NCI-H2227 treated with DMSO at 0.1 percent for 48 hours (cell line): ENCODE results near the gene BLMH.
"Not testable (repeated sequence)": the region's sequence is repeated elsewhere in the genome, so short reads cannot be mapped to it uniquely, and the experiment has no call there.

Experiments used
- DNase-seq: peaks from one replicate; lab custom pipeline; 2025; lab: John Stamatoyannopoulos, UW

BLMH gene

GRCh38 chr17:30249460-30249859, 42.3 kb downstream of the BLMH start:
- DNase-seq = no peak

- DNase-seq = no peak
Measured at GRCh38 chr17:30248786-30249185, 43.0 kb downstream of the BLMH start.

GRCh38 chr17:30246460-30246859, 45.3 kb downstream of the BLMH start:
- no peak for DNase-seq

- DNase-seq = no peak
Measured at GRCh38 chr17:30244853-30245385, 46.8 kb downstream of the BLMH start.

- DNase-seq = no peak
Measured at GRCh38 chr17:30243568-30243967, 48.2 kb downstream of the BLMH start.

- no peak for DNase-seq
Measured at GRCh38 chr17:30243002-30243401, 48.7 kb downstream of the BLMH start.

- DNase-seq = no peak
Measured at GRCh38 chr17:30241051-30241450, 50.7 kb downstream of the BLMH start.

- no peak for DNase-seq
Measured at GRCh38 chr17:30240177-30240576, 51.6 kb downstream of the BLMH start.

- DNase-seq = no peak
Measured at GRCh38 chr17:30239089-30239462, 52.7 kb downstream of the BLMH start.

GRCh38 chr17:30238387-30239088, 53.2 kb downstream of the BLMH start:
- DNase-seq = no peak

- no peak for DNase-seq
Measured at GRCh38 chr17:30238003-30238344, 53.8 kb downstream of the BLMH start.

- DNase-seq = no peak
Measured at GRCh38 chr17:30237296-30238002, 54.3 kb downstream of the BLMH start.

GRCh38 chr17:30236766-30237165, 55.0 kb downstream of the BLMH start:
- no peak for DNase-seq

- no peak for DNase-seq
Measured at GRCh38 chr17:30236297-30236624, 55.5 kb downstream of the BLMH start.

- no peak for DNase-seq
Measured at GRCh38 chr17:30235386-30236296, 56.1 kb downstream of the BLMH start, which contains the start of gene SLC6A4. SLC6A4 (minus strand) TSS chr17:30235697; CDS start chr17:30221958, 13,739 bp downstream.

- DNase-seq = peak; percentile 12
Measured at GRCh38 chr17:30234964-30235363, 56.8 kb downstream of the BLMH start.

- no peak for DNase-seq
Measured at GRCh38 chr17:30234296-30234695, 57.4 kb downstream of the BLMH start.

GRCh38 chr17:30232824-30233427, 58.8 kb downstream of the BLMH start:
- DNase-seq = no peak

GRCh38 chr17:30232015-30232823, 59.5 kb downstream of the BLMH start:
- no peak for DNase-seq

GRCh38 chr17:30230596-30231125, 61.1 kb downstream of the BLMH start:
- no peak for DNase-seq

- not testable (repeated sequence) for DNase-seq
Measured at GRCh38 chr17:30230009-30230408, 61.7 kb downstream of the BLMH start.
